WERI-Rb-1 (cell line): Measurements from ENCODE around the gene RNASEL.
"Not testable (repeated sequence)": the region's sequence is repeated elsewhere in the genome, so short reads cannot be mapped to it uniquely, and the experiment has no call there.

Experiments
- DNase-seq: peaks from one replicate; pipeline ENCODE4 v3.0.0-alpha.2; 2020
- H3K27ac ChIP-seq: fragments of 250-450 bp; sonication (Bioruptor Pico); 2 replicates; pipeline ENCODE4 v1.5.1; 2020; ENCODE audit warnings: mild to moderate bottlenecking, moderate library complexity
- H3K27me3 ChIP-seq: fragments of 250-450 bp; sonication (Bioruptor Pico); 2 replicates; pipeline ENCODE4 v1.5.1; 2021; ENCODE audit warnings: mild to moderate bottlenecking, low read depth, moderate library complexity; ENCODE audit not compliant: insufficient read depth, severe bottlenecking
- H3K36me3 ChIP-seq: fragments of 250-450 bp; sonication (Bioruptor Pico); 2 replicates; pipeline ENCODE4 v1.5.1; 2020; ENCODE audit warnings: mild to moderate bottlenecking, moderate library complexity
- H3K4me3 ChIP-seq: 2 replicates; pipeline ENCODE4 v1.5.1; 2011; ENCODE audit warnings: low read depth, mild to moderate bottlenecking, control low read depth, low read length
- H3K9me3 ChIP-seq: fragments of 250-450 bp; sonication (Bioruptor Pico); 2 replicates; pipeline ENCODE4 v1.5.1; 2021; ENCODE audit warnings: mild to moderate bottlenecking, moderate library complexity; ENCODE audit not compliant: severe bottlenecking
- TF ChIP-seq, protein P1 (sequence below): IDR thresholded peaks from 2 replicates; pipeline ENCODE4 v1.5.1; 2011; ENCODE audit warnings: low read depth, mild to moderate bottlenecking, control low read depth, inconsistent platforms, low read length

The RNASEL gene

DNA sequence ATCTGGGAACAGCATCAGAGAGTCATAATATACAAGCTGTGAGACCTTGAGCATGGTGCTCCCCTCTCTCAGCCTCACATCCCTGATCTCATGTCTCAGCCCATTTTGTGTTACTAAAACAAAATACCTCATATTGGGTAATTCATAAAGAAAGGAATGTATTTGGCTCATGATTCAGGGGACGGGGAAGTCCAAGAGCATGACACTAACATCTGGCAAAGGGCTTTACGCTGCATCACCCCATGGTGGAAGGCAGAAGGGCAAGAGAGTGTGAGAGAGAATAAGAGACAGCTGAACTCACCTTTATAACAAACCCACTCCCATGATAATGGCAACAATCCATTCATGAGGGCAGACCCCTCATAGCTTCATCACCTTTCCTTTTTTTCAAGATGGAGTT, 36.5 kb downstream of the RNASEL start:
- Histone ChIP-seq H3K9me3 (no peaks in the 10 kb centered on the region), H3K36me3 (no peaks in the 10 kb centered on the region), H3K27me3 (no peaks in the 10 kb centered on the region), H3K27ac (no peak overlapping the region), H3K4me3 (no peak overlapping the region)
- DNase-seq, result no peak
- TF ChIP-seq, protein P1, sequence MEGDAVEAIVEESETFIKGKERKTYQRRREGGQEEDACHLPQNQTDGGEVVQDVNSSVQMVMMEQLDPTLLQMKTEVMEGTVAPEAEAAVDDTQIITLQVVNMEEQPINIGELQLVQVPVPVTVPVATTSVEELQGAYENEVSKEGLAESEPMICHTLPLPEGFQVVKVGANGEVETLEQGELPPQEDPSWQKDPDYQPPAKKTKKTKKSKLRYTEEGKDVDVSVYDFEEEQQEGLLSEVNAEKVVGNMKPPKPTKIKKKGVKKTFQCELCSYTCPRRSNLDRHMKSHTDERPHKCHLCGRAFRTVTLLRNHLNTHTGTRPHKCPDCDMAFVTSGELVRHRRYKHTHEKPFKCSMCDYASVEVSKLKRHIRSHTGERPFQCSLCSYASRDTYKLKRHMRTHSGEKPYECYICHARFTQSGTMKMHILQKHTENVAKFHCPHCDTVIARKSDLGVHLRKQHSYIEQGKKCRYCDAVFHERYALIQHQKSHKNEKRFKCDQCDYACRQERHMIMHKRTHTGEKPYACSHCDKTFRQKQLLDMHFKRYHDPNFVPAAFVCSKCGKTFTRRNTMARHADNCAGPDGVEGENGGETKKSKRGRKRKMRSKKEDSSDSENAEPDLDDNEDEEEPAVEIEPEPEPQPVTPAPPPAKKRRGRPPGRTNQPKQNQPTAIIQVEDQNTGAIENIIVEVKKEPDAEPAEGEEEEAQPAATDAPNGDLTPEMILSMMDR, result no peak

DNA sequence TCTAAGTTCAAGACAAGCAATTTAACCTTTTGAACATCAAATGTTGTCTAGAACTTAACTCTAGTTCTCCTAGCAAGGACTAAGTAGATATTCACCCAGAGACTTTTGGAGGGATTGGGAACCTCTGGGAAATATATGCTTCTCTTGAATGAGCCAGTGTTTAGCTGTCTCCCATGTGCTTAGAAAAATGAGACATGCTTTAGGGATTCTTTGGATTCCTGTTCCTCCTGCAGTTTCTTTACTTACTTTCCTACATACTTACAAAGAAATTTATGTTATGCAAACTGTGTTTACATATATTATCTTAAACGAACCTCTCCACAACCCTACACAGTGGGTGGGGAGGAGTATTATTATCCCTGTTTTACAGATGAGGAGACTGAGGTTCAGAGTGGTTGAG, 39.2 kb downstream of the RNASEL start:
- no peak overlapping the region for H3K4me3 ChIP-seq
- H3K9me3 ChIP-seq, result no peaks in the 10 kb centered on the region
- H3K27ac ChIP-seq, result no peak overlapping the region
- no peaks in the 10 kb centered on the region for H3K36me3 ChIP-seq
- DNase-seq, result no peak
- no peaks in the 10 kb centered on the region for H3K27me3 ChIP-seq
- TF ChIP-seq, protein P1, result no peak

DNA sequence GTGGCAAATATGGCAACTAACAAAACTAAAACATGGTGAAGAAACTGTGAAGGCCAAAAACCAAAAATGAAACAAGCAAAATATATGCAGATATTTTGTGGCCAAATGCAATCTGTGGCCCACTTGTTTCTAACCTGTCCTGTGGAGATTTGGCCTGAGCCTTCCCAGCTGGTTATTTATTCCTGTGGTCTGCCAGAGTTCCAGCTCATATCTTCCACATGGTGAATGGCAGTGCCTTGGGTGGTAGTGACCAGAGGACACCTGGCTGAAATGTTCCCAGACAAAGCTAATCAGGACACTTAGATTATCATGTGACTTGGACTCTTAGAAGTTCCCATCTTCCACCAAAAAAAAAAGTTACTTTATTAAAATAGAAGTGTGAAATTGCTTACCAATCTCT, 39.7 kb downstream of the RNASEL start:
- no peak overlapping the region for H3K27ac ChIP-seq
- no peaks in the 10 kb centered on the region for H3K36me3 ChIP-seq
- TF ChIP-seq, protein P1, result no peak
- no peak for DNase-seq
- no peak overlapping the region for H3K4me3 ChIP-seq
- no peaks in the 10 kb centered on the region for H3K9me3 ChIP-seq
- H3K27me3 ChIP-seq, result no peaks in the 10 kb centered on the region

DNA sequence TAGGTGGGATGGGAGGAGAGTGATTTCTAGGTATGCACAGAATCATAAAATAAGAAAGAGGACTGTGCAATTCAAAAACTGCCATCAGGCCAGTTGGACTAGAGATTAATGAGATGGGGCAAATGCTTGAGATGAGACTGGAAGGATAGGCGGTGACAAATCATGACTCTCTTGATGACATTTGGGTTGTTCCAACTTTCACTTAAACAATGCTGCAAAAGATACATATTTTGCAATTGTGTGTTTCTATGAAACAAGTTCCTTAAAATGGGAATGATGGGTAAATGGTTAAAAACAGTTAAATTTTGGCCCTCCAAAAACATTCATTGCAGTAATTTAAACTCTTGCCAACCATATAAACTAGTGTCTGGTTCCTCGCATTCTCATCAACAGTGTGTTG, 55.2 kb downstream of the RNASEL start:
- DNase-seq, result no peak
- H3K4me3 ChIP-seq, result no peak overlapping the region
- TF ChIP-seq, protein P1, result no peak
- no peaks in the 10 kb centered on the region for H3K36me3 ChIP-seq
- H3K27ac ChIP-seq, result no peak overlapping the region
- no peaks in the 10 kb centered on the region for H3K27me3 ChIP-seq
- H3K9me3 ChIP-seq, result no peaks in the 10 kb centered on the region

DNA sequence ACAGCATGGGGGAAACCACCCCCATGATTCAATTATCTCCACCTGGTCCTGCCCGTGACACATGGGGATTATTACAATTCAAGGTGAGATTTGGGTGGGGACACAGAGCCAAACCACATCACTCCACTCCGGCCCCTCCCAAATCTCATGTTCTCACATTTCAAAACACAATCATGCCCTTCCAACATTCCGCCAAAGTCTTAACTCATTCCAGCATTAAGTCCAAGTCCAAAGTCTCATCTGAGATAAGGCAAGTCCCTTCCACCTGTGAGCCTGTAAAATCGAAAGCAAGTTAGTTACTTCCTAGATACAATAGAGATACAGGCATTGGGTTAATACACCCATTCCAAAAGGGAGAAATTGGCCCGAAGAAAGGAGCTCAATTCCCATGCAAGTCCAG, 60.9 kb downstream of the RNASEL start:
- DNase-seq, H3K36me3 ChIP-seq, H3K9me3 ChIP-seq, H3K27ac ChIP-seq, H3K27me3 ChIP-seq, H3K4me3 ChIP-seq: not testable (repeated sequence)

DNA sequence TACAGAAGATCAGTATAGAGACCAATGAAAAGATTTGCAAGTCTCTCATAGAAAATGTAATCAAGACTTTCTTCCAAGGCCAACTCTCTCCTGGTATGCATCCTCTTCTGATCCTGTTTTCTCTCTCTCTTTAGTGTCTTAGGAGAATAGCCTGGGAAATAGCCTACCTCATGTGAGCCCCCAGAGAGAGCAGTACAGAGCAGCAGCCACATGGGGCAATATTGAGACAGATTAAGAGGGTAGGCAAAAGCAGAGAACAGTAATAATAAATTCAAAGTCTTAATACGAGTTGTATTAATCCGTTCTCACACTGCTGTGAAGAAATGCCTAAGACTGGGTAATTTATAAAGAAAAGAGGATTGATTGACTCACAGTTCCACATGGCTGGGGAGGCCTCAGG, 61.4 kb downstream of the RNASEL start:
- no peaks in the 10 kb centered on the region for H3K36me3 ChIP-seq
- no peak overlapping the region for H3K27ac ChIP-seq
- no peaks in the 10 kb centered on the region for H3K27me3 ChIP-seq
- no peaks in the 10 kb centered on the region for H3K9me3 ChIP-seq
- no peak overlapping the region for H3K4me3 ChIP-seq
- TF ChIP-seq, protein P1, result no peak
- DNase-seq, result no peak
